ENCODE measurements around the gene TAF11L13. TPM values are rescaled to one million over a fixed set of nuclear protein-coding genes. Genes with fewer than 3 reads are reported as not detected.
"Not testable (repeated sequence)": the region's sequence is repeated elsewhere in the genome, so short reads cannot be mapped to it uniquely, and the experiment has no call there.

Gene TAF11L13
- total and polyA plus RNA-seq, 11 donors = not detected

GRCh38 chr5:17634160-17634559 is 2.3 kb downstream of the TAF11L13 start, which contains the start of gene TAF11L14:
Gene TAF11L14 (plus strand): TSS chr5:17634460.
- WGBS, 4 donors = 81 to 90% (median 85%) methylated on average over 5 of the region's 5 CpGs

GRCh38 chr5:17649232-17649631 is 17.3 kb downstream of the TAF11L13 start:
- intact Hi-C loops (cut with DNase I); ATAC-seq: not testable (repeated sequence)
- WGBS, 4 donors = 90 to 94% (median 90%) methylated on average over 8 to 10 of the region's 10 CpGs

More at GRCh38 chr5:17634160-17634559, 2.3 kb downstream of the TAF11L13 start, which contains the start of gene TAF11L14:
- Histone ChIP-seq H3K27ac (no peak within 1 kb of the TSS), H3K4me1 (no peaks in the 10 kb centered on the region), H3K36me3 (no peaks in the 10 kb centered on the region), H3K9me3 (no peaks in the 10 kb centered on the region), H3K27me3 (no peaks in the 10 kb centered on the region), H3K4me3 (no peak within 1 kb of the TSS)
- no peak for DNase-seq
- intact Hi-C loops (cut with DNase I) = no loop called here
- TF ChIP-seq, protein P1, sequence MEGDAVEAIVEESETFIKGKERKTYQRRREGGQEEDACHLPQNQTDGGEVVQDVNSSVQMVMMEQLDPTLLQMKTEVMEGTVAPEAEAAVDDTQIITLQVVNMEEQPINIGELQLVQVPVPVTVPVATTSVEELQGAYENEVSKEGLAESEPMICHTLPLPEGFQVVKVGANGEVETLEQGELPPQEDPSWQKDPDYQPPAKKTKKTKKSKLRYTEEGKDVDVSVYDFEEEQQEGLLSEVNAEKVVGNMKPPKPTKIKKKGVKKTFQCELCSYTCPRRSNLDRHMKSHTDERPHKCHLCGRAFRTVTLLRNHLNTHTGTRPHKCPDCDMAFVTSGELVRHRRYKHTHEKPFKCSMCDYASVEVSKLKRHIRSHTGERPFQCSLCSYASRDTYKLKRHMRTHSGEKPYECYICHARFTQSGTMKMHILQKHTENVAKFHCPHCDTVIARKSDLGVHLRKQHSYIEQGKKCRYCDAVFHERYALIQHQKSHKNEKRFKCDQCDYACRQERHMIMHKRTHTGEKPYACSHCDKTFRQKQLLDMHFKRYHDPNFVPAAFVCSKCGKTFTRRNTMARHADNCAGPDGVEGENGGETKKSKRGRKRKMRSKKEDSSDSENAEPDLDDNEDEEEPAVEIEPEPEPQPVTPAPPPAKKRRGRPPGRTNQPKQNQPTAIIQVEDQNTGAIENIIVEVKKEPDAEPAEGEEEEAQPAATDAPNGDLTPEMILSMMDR (IDR thresholded peaks at IDR 0.05) = no peak
- no peak for TF ChIP-seq POLR2A (IDR thresholded peaks at IDR 0.05)
- ATAC-seq = no peak

DNA sequence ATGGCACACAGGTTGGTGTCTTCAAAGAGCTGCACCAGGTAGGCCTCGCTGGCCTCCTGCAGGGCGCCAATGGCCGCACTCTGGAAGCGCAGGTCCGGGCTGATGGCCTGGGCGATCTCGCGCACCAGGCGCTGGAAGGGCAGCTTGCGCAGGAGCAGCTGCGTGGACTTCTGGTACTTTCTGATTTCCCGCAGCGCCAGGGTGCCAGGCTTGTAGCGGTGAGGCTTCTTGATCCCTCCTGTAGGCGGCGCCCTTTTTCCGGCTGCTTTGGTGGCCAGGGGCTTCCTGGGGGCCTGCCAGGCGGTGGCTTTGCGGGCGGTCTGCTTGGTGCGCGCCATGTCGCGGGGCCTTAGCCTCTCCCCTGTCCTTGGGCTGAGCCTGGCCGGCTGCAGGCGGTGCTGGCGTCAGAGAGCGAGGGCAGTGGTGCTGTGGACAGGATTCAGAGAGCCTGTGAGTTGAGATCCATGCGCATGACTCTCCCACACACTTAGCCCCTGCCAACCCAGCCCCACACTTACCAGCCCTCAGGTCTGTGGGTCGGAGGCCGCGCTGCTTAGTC is 23.4 kb downstream of the TAF11L13 start:
- WGBS, 4 donors = 94 to 100% (median 96%) methylated on average over 3 to 32 of the region's 32 CpGs
- ATAC-seq; DNase-seq; H3K27ac ChIP-seq; H3K4me3 ChIP-seq; H3K36me3 ChIP-seq; H3K27me3 ChIP-seq; intact Hi-C loops (cut with DNase I); H3K9me3 ChIP-seq; H3K4me1 ChIP-seq: not testable (repeated sequence)

More at GRCh38 chr5:17649232-17649631, 17.3 kb downstream of the TAF11L13 start:
- not testable (repeated sequence) for H3K27ac ChIP-seq, H3K9me3 ChIP-seq, DNase-seq, H3K4me3 ChIP-seq, H3K36me3 ChIP-seq, H3K27me3 ChIP-seq, H3K4me1 ChIP-seq

GRCh38 chr5:17655921-17656320 is 24.0 kb downstream of the TAF11L13 start:
- no peaks in the 10 kb centered on the region for H3K27me3 ChIP-seq
- intact Hi-C loops (cut with DNase I) = no loop called here
- ATAC-seq (no peak), DNase-seq (no peak)
- no peak overlapping the region for H3K27ac ChIP-seq
- 54 to 72% (median 59%) methylated on average over 5 to 6 of the region's 6 CpGs for whole genome bisulfite sequencing, 4 donors
- H3K9me3 ChIP-seq = peaks cover 0 to 7% (median 0%) of the 10 kb centered on the region in 12 donors
- H3K4me3 ChIP-seq = no peak overlapping the region
- no peaks in the 10 kb centered on the region for H3K4me1 ChIP-seq
- no peaks in the 10 kb centered on the region for H3K36me3 ChIP-seq
- TF ChIP-seq, protein P1 (IDR thresholded peaks at IDR 0.05) = no peak
- TF ChIP-seq POLR2A (IDR thresholded peaks at IDR 0.05) = no peak

- 78 to 89% (median 86%) methylated on average over 8 of the region's 8 CpGs for WGBS, 4 donors
- no peak for DNase-seq
- H3K36me3 ChIP-seq = no peaks in the 10 kb centered on the region
- intact Hi-C loops (cut with DNase I) = no loop called here
- no peaks in the 10 kb centered on the region for H3K4me1 ChIP-seq
- H3K27me3 ChIP-seq = no peaks in the 10 kb centered on the region
- no peak overlapping the region for H3K4me3 ChIP-seq
- ATAC-seq = no peak
- TF ChIP-seq, protein P1 (IDR thresholded peaks at IDR 0.05) = no peak
- TF ChIP-seq POLR2A (IDR thresholded peaks at IDR 0.05) = no peak
- H3K27ac ChIP-seq = no peak overlapping the region
- peaks cover 0 to 12% (median 0%) of the 10 kb centered on the region in 12 donors for H3K9me3 ChIP-seq
Measured at GRCh38 chr5:17663182-17663581, 31.3 kb downstream of the TAF11L13 start.

All from heart left ventricle (tissue), 16 donors.